HG02973 (cell line): ENCODE data around the gene SCNN1A.
A peak's percentile ranks its signal among the peaks of the same experiment; 100 is the strongest.

Source experiments
- ATAC-seq: cut with Tn5 transposase; IDR thresholded peaks from one replicate; pipeline ENCODE4 v1.9.1; 2021; ENCODE audit warnings: moderate library complexity; ENCODE audit not compliant: unreplicated experiment

Gene SCNN1A

GRCh38 chr12:6369916-6370575 lies 5.3 kb downstream of the SCNN1A start:
- ATAC-seq, result no peak

- no peak for ATAC-seq
Observed at GRCh38 chr12:6368906-6369525, 6.3 kb downstream of the SCNN1A start.

- ATAC-seq, result no peak
Observed at GRCh38 chr12:6367969-6368892, 7.1 kb downstream of the SCNN1A start.

DNA sequence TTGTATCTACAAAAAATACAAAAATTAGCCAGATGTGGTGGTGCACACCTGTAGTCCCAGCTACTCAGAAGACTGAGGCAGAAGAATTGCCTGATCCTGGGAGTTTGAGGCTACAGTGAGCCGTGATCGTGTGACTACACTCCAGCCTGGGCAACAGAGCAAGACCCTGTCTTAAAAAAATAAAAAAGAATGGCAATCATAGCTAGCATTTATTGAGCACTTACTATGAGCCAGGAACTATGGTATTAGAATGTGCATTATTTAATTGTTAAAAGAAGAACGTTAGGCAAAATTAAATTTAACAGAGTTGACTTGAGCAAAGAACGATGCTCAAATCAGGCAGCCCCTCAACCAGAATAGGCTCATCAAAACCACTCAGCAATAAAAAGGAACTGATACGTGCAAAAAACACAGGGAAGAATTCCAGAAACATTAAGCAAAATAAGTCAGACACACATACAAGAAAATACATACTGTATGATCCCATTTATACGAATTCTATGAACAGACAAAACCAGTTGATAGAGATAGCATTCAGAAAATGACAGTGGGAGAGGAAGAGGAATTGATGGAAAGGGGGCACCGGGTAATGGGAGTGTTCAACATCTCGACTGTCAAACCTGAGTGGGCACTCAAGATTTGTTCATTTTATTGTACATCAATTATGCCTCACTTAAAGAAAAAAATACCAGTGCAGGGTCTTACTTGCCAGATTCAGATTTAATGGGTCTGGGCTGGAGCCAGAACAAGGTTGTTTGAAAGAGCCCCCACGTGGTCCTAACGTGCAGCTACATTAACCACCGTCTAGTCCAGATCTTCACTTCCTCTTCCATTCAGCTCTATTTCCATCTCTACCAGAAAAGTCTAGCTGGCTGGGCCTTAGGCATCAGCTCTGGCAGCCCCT lies 8.0 kb downstream of the SCNN1A start:
- peak; percentile 57 for ATAC-seq

DNA sequence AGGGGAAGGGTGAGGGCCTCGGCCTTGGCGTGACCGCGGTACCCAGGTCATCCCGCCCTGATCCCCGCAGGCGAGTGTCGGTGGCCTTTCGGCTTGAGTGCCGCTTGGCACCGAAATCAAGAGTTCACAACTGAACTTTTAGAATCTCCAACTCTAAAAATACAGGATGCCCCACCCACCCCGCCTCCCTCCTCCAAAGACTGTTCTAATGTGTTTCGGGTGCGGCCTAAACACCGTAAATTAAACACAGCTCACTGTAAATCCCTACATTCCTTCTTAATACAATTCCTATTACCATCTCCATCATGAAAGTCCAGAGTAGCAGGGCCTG lies 11.4 kb downstream of the SCNN1A start:
- ATAC-seq, result no peak

GRCh38 chr12:6363330-6364043 lies 11.9 kb downstream of the SCNN1A start:
- no peak for ATAC-seq

GRCh38 chr12:6363010-6363329 lies 12.4 kb downstream of the SCNN1A start:
- ATAC-seq, result no peak

GRCh38 chr12:6362403-6362802 lies 13.0 kb downstream of the SCNN1A start:
- no peak for ATAC-seq

- no peak for ATAC-seq
Observed at GRCh38 chr12:6361834-6362233, 13.5 kb downstream of the SCNN1A start.

DNA sequence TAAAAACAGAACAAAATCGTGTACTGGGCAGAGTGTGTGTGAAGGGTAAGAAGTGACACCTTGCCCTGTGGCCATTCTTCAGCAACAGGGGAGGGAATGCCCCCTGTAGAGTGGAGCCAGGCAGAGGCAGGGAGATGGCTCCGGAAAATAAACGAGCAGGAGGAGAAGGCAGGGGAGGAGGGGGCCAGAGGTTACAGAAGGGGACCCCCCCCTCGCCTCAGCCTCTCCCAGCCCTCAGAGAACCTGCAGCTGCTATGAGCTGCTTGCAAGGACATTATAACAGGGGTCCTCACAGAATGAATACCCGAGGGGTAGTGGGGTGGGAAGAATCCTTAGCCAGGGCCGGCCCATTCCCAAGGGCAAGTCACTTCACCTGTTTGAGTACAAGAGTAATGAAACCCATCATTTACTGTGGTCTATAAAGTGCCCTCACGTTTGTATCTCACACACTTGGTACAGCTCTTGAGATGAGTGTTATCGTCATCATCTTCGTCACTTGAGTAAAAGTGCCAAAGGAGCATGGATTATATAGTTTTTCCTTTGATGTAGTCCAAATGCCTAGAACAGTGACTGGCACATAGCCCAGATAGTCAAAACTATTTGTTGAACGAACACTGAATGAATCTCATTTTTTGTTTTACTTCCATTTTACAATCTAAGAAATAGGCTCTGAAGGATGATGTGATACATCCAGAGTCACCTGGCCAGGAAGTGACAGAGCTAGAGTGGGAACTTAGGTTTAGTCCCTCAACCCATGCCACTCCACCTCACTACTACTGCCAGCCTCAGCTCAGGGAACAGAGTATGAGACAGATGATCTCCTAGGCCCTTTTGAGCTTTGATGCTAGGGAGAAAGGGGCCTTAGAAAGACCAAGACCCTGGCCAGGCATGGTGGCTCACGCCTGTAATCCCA lies 14.5 kb downstream of the SCNN1A start:
- no peak for ATAC-seq

- ATAC-seq, result no peak
Observed at GRCh38 chr12:6360080-6360571, 15.2 kb downstream of the SCNN1A start.

DNA sequence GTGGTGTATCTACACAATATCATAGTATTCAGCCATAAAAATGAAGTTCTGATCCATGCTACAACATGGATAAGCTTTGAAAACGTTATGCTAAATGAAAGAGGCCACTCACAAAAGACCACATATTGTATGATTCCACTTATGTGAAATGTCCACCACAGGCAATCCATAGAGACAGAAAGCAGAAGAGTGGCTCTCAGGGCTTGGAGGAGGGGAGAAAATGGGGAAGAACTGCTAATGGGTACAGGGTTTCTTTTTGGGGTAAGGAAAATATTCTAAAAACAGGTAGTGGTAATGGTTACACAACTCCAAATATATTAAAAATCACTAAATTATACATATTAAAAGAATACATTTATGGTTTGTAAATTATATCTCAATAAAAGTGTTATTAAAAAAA lies 16.5 kb downstream of the SCNN1A start:
- no peak for ATAC-seq

- ATAC-seq, result no peak
Observed at GRCh38 chr12:6356374-6356820, 19.0 kb downstream of the SCNN1A start.

GRCh38 chr12:6355491-6356373 lies 19.6 kb downstream of the SCNN1A start:
- ATAC-seq, result no peak

GRCh38 chr12:6354495-6355393 lies 20.6 kb downstream of the SCNN1A start:
- ATAC-seq, result no peak

DNA sequence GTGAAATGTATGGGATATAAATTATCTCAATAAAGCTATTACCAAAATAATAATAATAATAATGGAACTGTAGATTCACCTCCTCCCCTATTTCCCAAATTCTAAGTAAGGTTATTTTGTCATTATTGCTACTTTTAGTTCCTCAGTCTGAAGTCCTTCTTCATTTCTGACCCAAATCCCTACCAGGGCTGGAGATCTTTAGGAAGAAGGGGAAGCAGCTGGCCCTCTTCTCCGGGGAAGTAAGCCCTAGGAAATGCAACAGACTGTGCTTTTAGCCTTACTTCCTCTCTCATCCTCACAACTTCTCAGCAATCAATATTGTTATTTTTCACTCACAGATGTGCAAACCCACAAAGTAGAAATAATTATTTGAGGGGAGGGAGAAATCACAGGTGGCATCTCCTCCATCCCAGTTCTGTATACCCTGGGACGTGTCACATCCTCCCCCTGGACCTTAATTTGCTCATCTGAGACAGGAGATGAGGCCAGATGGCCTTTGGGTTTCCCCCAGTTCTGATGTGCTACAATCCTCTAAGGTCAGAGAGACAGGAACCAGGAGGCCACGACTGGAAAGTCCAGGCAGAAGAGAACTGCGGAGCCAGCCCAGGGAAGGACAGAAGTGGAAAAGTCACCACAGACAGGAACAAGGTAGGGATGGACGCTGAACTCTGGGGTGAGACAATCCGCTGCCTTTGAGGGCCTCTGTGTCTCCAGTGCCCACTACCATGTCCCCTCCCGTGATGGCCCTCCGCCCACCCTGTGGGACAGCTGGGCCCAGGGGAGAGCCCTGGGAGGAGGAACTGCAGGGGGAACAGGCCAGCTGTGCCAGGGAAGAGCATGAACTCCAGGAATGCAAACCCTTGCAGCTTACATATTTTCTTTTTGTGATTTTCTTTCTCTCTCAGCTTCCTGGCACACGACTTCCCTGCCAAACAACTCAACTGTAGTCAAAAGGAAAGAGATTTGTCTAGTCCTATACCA lies 22.9 kb downstream of the SCNN1A start:
- no peak for ATAC-seq
